GM19463 (cell line): ENCODE results near the gene AAGAB.
A peak's percentile ranks its signal among the peaks of the same experiment; 100 is the strongest.
"Not testable (repeated sequence)": the region's sequence is repeated elsewhere in the genome, so short reads cannot be mapped to it uniquely, and the experiment has no call there.

Source experiments
- ATAC-seq: cut with Tn5 transposase; IDR thresholded peaks from one replicate; pipeline ENCODE4 v1.9.1; 2021; ENCODE audit warnings: mild to moderate bottlenecking, moderate library complexity; ENCODE audit not compliant: unreplicated experiment

Gene AAGAB, protein sequence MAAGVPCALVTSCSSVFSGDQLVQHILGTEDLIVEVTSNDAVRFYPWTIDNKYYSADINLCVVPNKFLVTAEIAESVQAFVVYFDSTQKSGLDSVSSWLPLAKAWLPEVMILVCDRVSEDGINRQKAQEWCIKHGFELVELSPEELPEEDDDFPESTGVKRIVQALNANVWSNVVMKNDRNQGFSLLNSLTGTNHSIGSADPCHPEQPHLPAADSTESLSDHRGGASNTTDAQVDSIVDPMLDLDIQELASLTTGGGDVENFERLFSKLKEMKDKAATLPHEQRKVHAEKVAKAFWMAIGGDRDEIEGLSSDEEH

DNA sequence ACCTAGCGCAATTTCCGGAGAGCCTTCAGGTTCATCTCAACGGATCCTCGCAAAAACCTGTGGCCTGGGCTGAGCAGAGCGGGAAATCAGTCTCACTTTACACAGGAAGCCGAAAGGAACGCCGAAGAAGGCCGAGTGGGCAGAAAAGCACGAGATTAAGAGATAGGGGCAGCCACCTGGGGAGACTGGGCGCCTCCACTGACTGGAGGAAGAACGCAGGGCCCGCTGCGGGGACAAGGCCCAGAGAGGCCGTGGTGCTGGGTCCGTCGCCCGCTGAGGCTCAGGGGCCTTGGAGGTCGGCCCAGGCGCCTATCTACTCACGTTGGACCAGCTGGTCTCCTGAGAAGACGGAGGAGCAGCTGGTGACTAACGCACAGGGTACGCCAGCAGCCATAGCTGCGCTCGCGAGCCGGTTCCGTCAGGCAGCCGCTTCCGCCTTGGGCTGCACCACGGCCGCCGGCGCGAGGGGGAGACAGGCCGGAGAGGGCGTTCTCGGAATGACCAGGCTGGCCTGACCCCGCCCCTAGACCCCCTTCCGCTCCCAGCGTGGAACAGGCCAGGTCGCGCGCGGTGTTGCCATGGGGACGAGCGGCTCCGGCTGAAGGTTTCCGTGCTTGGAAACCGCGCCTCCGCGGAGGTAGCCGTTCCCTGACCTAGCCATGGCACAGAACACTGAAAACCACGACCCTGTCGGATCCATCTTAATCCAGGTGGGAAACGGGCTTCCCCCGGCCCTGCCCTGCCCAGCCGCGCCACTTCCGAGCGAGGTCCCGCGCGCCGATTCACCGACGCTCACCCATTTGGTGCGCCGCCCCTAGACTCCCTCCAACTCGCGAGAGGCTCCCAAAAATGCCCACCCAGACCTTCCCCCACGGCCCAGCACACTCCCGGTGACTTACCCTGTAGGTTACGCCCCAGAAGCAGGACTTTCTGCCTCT lies at the start of gene AAGAB, which contains the start of gene IQCH:
Gene AAGAB, minus strand, starts transcription at position 424 of the 938 bp plus-strand sequence. Its CDS starts 30 bp downstream, at position 394.
Gene IQCH, plus strand, starts transcription at position 549 of the 938 bp plus-strand sequence. Its CDS starts 111 bp downstream, at position 660.
- ATAC-seq, result peak; percentile 98

DNA sequence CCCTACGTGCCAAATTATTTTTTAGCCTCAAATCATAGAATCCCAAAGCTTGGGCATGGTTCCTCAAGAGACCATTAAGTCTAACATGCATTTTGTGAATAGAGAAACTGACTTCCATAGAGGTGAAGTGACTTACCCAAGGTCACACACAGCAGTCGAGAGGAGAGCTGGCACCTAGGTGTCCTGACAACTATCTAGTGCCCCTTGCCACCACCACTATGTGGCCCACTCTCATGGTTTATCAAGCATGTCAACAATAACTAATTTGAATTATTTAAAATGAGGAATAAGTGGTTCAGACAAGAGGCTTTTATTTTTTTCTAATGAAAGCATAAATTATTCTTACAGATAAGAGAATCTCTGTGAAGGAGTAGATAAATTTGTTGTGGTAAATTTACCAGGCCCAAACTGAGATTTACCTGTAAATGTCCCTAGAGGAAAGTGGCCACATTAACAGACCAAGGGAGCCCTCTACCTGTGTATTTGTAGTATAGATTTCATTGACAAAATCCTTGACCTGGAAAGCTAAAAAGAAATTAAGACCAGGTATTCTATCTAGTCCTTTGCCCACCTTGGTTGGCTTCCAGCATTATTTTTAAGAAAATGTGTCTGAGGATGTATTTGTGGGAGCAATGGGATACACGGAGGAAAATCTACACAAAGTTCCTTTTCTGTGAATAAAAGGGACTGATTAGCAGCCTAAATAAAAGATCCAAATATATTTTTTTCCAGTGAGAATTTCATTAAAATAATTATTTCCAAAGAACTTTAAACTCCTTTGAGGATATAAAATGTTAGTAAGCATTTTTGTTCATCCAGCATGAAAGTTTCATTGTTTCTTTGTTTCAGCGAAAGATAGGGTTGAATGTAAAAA lies 49.3 kb upstream of the AAGAB start:
- ATAC-seq, result no peak

DNA sequence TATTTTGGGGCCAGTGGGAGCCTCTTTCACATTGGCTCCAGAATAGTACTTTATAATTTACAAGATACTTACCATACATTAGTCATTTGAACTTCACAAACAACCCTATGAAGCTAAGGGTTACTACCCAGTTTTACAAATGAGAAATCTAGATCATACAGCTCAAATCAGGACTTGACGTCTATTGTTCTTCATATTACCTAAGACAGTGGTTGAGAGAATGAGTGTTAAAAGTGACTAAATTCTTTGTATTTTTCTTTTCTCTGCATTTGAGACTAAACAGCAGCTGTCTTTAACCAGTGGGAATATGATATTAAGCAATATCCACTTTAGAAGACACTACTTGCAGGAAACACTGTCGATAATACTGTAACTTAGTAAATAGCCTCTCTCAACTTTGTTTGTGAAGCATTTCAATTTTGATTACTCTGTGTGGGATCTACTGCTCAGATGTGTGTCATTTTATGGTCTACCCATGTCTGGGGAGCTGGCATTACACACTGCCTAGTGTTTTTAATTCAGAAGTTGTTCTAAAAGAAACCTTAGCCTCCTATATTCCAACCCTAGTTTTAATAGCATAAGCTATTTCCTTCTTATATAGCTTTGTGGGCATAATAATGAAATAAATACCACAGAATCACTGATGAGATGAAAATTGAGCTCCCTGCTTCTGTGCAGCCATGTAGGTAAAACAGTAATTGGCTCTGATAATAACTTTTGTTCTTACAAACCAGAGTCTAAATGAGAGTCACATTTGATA lies 46.0 kb upstream of the AAGAB start:
- no peak for ATAC-seq

DNA sequence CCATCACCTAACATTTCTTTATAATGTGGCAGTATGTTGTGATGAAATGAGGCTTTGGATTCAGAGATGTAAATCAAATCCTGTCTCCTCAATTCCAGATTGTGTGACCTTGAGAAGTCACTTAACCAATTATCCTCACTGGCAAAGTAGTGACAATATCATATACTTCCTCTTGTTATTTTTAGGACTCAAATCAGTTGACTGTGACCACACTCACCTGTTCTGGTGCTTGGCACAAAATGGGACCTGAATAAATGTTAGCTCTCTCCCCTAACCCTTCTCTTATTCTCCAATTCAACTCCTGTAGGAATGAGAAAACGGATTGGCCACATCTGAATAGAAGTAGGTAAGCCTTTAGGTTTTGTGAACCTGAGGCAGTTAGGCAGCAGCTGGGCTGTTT lies 42.2 kb upstream of the AAGAB start:
- ATAC-seq, result no peak

DNA sequence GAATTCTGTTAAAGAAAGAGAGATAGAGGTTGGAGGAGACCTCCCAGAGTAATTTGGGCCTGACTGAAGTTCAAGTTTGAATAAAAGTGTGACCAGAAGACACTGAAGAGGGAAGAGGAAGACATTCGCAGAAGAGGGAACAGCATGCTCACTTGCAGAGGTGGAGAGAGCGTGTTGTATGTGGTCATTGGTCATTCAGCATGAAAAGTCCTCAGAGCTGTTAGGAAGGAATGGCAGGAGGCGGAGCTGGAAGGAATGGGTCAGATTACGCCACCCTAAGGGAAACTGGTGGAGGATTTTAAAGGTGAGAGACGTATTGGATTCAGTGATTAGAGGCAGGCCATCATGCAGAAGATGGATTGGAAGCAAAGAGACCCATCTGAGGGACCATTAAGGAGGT lies 41.7 kb upstream of the AAGAB start:
- no peak for ATAC-seq

DNA sequence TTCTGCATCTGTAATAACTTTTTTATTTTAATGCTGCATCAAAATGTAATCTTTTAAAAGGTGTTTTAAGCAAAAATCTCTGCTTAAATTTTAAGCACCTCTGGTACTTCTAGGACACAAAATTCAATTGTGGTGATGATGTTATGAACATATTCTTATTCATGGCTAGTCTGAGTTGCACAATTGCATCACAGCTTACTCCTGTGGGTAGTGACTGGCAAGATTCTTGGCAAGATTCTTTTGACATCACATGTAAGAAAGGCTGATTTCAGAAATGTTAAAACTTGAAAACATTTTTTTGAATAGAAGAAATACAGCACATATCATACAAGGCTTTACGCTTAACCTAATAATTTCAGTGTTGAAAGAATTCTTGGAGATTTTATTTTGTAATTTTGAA lies 35.9 kb upstream of the AAGAB start:
- no peak for ATAC-seq

DNA sequence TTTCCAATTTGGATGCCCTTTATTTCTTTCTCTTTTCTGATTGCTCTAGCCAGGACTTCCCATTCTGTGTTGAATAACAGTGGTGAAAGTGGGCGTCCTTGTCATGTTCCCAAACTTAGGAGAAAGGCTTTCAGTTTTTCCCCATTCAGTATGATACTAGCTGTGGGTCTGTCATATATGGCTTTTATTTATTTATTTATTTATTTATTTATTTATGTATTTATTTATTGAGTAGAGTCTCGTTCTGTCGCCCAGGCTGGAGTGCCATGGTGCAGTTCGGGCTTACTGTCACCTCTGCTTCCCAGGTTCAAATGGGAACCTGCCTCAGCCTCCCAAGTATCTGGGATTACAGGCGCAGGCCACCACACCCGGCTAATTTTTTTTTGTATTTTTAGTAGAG lies 31.9 kb upstream of the AAGAB start:
- ATAC-seq, result not testable (repeated sequence)

DNA sequence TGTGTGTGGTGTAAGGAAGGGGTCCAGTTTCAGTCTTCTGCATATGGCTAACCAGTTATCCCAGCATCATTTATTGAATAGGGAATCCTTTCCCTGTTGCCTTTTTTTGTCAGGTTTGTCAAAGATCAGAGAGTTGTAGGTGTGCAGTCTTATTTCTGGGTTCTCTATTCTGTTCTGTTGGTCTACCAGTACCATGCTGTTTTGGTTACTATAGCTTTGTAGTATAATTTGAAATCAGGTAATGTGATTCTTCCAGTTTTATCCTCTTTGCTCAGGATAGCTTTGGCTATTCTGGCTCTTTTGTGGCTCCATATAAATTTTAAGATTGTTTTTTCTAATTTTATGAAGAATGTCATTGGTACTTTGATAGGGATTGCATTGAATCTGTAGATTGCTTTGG lies 31.2 kb upstream of the AAGAB start:
- not testable (repeated sequence) for ATAC-seq

DNA sequence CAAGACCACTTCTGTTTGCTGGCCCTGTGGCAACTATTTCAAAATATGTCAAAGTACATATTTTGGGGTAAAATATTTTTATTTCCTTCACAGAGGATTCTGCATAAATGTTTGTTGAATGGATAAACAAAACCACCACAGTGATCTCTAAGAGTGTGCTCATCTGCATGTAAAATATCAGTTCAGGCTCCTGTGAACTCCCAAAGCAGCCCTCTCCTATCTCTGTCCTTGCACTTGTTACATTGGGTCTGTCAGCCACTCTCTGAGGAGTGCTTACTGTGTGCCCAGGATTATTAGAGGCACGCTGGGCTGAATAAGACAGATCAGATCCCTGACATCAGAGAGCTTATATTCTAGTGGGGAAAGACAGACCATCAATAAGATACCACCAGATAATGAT lies 27.3 kb upstream of the AAGAB start:
- no peak for ATAC-seq

DNA sequence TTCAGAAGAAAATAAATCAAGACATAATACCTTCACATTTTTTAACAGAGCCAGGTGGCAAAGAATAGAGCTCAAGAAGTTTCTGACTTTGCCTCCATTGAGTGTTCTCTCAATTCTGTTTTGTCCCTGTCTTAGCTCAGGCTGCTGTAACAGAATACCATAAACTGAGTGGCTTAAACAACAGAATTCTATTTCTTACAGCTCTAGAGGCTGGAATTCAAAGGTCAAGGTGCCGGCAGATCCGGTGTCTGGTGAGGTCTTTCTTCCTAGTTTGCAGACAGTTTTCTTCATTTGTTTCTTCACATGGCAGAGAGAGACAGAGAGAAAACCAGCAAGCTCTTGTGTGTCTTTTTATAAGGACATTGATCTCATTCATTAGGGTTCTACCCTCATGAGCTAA lies 25.8 kb upstream of the AAGAB start:
- no peak for ATAC-seq

DNA sequence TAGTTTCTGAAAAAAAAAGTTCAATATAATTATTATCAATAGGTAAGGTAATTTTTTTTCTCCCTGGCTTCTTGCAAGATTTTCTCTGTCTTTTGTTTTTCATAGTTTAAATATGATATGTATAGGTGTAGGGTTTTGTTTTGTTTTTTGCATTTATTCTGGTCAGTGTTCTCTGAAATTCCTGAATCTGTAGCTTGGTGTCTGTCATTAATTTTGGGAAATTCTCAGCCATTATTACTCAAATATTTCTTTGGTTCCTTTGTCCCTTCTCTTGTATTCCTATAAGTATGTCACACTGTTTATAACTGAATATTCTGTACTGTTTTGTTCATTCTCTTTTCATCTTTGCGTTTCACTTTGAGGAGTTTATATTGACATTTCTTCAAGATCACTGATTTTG lies 22.2 kb upstream of the AAGAB start:
- ATAC-seq, result no peak

DNA sequence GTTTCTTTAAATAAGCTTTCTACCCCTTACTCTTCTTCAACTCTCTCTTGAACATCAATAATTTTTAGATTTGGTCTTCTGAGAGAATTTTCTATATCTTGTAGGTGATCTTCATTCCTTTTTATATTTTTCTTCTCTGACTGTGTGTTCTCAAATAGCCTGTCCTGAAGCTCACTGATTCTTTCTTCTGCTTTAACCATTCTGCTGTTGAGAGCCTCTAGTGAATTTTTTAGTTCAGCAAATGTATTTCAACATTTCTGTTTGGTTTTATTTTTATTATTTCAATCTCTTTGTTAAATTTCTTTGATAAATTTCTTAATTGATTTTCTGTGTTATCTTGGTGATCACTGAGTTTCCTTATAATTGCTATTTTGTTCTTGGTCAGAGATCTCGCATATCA lies 19.8 kb upstream of the AAGAB start:
- no peak for ATAC-seq

DNA sequence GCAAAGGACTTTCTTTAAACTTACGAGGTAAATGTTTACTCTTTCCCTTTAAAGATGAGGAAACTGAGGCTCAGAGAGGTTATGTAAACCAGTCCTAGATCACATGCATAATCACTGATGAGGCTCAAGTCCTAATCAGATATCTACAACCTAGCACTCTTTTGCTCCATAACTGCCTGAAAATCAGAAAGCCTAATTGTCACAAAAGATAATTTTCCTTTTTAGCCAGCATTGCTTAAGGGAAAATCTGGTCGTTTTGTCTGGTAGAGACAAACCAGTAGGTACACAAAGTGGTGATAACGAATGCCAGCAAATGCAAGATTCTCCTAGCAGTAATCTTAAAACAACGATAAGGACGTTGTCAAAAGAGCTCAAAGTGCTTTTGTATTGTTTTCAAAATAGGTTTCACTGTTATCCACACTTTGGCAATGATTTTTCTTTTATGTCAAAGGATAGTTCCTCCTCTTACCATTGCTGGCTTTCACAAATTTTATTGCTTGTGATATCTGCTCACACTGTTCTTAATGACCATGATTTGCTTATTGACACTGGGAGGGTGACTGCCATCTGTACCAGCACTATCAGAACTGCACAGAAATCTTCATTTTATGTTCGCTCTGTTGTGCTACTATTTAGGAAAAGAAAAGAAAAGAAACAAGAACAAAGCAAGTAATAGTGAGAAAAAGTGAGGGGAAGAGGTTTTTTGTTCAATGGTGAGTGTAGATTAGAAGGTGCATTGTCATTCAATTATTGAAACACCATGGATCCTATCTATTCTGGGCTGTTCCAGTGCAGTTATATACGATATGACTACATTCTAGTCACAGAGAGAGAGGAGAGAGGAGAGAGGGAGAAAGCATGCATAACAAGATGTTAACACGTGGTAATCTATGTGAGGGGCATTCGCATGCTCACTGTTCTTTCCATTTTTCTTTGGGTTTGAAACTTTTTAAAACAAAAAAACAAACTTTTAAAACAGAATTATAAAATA lies 13.8 kb upstream of the AAGAB start:
- ATAC-seq, result no peak

DNA sequence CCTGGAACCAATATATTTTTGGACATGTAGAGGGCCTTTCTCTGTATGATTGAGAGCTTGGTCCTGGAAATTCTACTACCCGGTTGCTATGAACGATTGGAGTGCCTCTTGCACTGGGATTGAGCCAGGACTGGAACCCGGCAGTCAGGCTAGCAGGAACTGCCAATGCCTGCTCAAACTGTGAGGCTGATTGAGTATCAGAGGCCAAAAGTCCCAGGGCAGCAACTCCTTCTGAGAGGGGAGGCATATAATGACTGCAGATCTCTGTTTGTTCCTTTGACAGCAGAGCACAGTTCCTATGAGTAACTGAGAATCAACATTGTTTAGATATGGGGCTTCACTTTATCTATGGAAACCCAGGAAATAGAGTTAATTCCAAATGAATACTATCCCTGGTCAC lies 13.0 kb upstream of the AAGAB start:
- no peak for ATAC-seq

DNA sequence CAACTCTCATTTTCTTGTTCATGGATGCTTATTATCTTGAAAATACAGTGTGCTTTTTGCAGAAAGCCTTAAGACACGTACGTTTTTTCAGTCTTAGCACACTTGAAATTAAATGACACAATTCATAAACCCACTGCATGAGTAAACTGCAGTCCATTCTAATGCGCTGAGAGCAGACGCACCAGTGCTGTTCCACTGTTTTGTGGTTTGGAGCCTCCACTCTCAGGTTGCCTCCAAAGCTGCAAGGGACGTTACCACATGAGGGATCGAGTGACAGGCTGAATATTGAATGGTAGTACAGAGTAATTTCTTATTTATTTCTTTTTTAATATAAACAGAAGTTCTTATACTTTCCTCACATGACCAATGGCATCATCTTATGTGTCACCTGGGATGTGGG lies 12.4 kb upstream of the AAGAB start:
- ATAC-seq, result no peak

DNA sequence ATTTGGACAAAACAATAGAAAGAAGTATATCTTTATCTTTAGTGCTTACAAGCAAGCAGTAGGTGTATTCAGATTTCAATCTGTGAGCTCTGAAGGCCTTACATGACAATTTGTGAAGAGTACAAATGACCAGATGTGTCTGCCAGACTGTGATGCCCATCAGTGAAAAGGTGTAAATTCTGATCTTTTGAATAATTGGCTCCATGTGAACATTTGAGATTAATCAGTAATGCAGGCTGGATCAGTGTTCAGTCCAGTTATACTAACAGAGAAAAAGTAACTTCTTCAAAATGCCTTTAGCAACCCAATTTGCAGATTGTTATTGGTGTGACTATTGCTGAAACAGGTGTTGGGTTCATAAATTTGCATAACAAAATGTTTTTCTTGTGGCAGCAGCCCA lies 5.3 kb upstream of the AAGAB start:
- no peak for ATAC-seq

DNA sequence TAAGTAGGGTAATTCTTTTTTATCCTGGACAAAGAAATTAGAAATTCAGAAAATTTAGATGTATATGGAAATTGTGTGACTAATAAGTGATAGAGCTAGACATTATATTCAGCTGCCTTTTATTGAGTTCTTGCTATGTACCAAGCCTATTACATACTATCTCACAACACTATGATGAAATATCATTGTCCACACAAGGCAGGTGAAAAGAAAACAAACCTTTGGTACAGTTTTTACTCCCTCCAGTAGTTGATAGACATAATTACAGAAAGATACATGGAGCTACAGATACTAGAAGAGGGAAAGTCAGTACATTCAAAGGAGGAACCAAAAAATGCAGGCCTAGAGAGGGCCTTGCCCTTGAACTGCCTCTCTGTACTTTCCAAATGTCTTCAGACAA lies 4.9 kb upstream of the AAGAB start:
- ATAC-seq, result no peak

DNA sequence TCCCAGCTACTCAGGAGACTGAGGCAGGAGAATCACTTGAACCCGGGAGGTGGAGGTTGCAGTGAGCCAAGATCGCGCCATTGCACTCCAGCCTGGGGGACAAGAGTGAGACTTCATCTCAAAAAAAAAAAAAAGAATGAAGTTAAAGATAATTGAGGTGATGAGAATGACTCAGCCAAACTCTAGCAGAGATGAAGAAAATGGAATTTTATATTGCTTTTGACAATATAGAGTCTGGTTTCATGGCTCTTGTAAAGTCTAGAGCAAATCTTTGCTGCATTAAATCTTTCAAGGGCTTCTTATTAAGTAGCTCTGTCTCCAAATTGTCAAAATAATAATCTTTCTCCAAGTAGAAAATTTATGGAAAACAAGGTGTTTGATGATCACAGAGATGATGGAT lies 4.0 kb upstream of the AAGAB start:
- not testable (repeated sequence) for ATAC-seq

DNA sequence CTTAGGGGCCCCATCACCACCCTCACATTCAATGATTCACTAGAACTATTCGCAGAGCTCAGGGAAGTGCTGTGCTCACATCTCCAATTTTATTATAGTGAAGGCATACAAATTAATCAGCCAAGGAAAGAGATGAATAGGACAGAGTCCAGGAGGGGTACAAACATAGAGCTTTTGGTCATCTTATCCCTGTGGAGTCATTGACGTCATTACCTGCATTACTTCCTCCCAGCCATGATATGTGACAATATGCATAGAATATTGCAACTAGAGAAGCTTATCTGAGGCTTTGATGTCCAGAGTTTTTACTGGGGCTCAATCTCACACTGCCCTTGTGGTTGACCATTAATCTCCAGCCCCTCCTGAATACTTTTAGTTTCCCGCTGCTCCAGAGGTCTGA lies 1.6 kb upstream of the AAGAB start:
- no peak for ATAC-seq
